Airway epithelial cell (primary cell): ENCODE measurements around the gene RPS26. TPM values are rescaled to one million over a fixed set of nuclear protein-coding genes. Genes with fewer than 3 reads are reported as not detected.

Experiments used
- total RNA-seq: library from RNA; depleted of rRNA; stranded (reverse); fragments of >200 nt; gene quantifications from 2 replicates; pipeline ENCODE4 v1.2.3, GENCODE V29; 2015

Gene RPS26
- total RNA-seq: 1,471 and 1,883 TPM in 2 replicates

GRCh38 chr12:56041552-56042429 lies at the start of gene RPS26:
Gene RPS26 (plus strand): TSS chr12:56041918. CDS start chr12:56042167, 249 bp downstream.

GRCh38 chr12:55996715-55997534 lies 44.8 kb upstream of the RPS26 start, which contains the start of gene SUOX:
Gene SUOX (plus strand): TSS chr12:55997276. CDS start chr12:56002222, 4,946 bp downstream.

GRCh38 chr12:56020423-56021184 lies 21.1 kb upstream of the RPS26 start, which contains the start of gene IKZF4:
Gene IKZF4 (plus strand): TSS chr12:56021043. CDS start chr12:56021494, 451 bp downstream.

GRCh38 chr12:56079723-56080555 lies 38.2 kb downstream of the RPS26 start, which contains the start of gene ERBB3:
Gene ERBB3 (plus strand): TSS chr12:56080165. CDS start chr12:56080301, 136 bp downstream.

Other genes starting within 250 kb of the RPS26 start
- 116 and 121 TPM in 2 replicates for gene SARNP, start 224.2 kb upstream of the RPS26 start, total RNA-seq
- 37.2 and 39.4 TPM in 2 replicates for gene ORMDL2, start 223.9 kb upstream of the RPS26 start, total RNA-seq
- 19.1 and 29.6 TPM in 2 replicates for gene DNAJC14, start 212.3 kb upstream of the RPS26 start, total RNA-seq
- gene MMP19, start 199.0 kb upstream of the RPS26 start, total RNA-seq: 1.1 and 1.2 TPM in 2 replicates
- 57.3 and 64.0 TPM in 2 replicates for gene PYM1, start 114.0 kb upstream of the RPS26 start, total RNA-seq
- gene DGKA, start 110.8 kb upstream of the RPS26 start, total RNA-seq: 141 and 497 TPM in 2 replicates
- gene PMEL, start 75.9 kb upstream of the RPS26 start, total RNA-seq: 1.9 and 2.6 TPM in 2 replicates
- gene CDK2, start 75.1 kb upstream of the RPS26 start, total RNA-seq: 36.7 and 43.8 TPM in 2 replicates
- gene RAB5B, start 67.8 kb upstream of the RPS26 start, total RNA-seq: 47.2 and 66.3 TPM in 2 replicates
- 14.6 and 15.9 TPM in 2 replicates for gene SUOX, start 44.6 kb upstream of the RPS26 start, total RNA-seq
- 2.2 and 4.6 TPM in 2 replicates for gene IKZF4, start 20.9 kb upstream of the RPS26 start, total RNA-seq
- 22.6 and 36.5 TPM in 2 replicates for gene ERBB3, start 38.2 kb downstream of the RPS26 start, total RNA-seq
- 322 and 323 TPM in 2 replicates for gene PA2G4, start 62.6 kb downstream of the RPS26 start, total RNA-seq
- gene RPL41, start 74.7 kb downstream of the RPS26 start, total RNA-seq: 4,695 and 6,389 TPM in 2 replicates
- gene ZC3H10, start 76.3 kb downstream of the RPS26 start, total RNA-seq: 0.98 and 2.2 TPM in 2 replicates
- gene ESYT1, start 86.3 kb downstream of the RPS26 start, total RNA-seq: 152 and 202 TPM in 2 replicates
- 56.0 and 95.3 TPM in 2 replicates for gene MYL6B, start 110.7 kb downstream of the RPS26 start, total RNA-seq
- 1,958 and 2,366 TPM in 2 replicates for gene MYL6, start 116.4 kb downstream of the RPS26 start, total RNA-seq
- 22.7 and 28.4 TPM in 2 replicates for gene SMARCC2, start 147.6 kb downstream of the RPS26 start, total RNA-seq
- 32.7 and 36.3 TPM in 2 replicates for gene RNF41, start 180.0 kb downstream of the RPS26 start, total RNA-seq
- gene NABP2, start 182.4 kb downstream of the RPS26 start, total RNA-seq: 43.2 and 50.9 TPM in 2 replicates
- not detected in 2 replicates for gene SLC39A5, start 188.1 kb downstream of the RPS26 start, total RNA-seq
- 12.4 and 18.3 TPM in 2 replicates for gene ANKRD52, start 216.5 kb downstream of the RPS26 start, total RNA-seq
- 7.8 and 18.3 TPM in 2 replicates for gene COQ10A, start 225.0 kb downstream of the RPS26 start, total RNA-seq